OCI-LY3 (cell line): ENCODE data around the gene PLEKHA7.

Experiments
- H2AFZ ChIP-seq: fragments of 200-600, 300-600 bp; shearing (Covaris generic); 2 replicates; pipeline ENCODE4 v1.6.0; 2014; ENCODE audit warnings: antibody characterized with exemption, low read depth, low read length
- H3K27ac ChIP-seq: fragments of 200-600, 300-600 bp; sonication (generic); 2 replicates; pipeline ENCODE4 v1.5.1; 2014; ENCODE audit warnings: mild to moderate bottlenecking, low read length, moderate library complexity, mixed read lengths
- H3K27me3 ChIP-seq: fragments of 200-600, 300-600 bp; sonication (generic); 2 replicates; pipeline ENCODE4 v1.6.1; 2014; ENCODE audit warnings: low read depth, low read length, mixed read lengths
- H3K36me3 ChIP-seq: fragments of 200-600, 300-600 bp; sonication (generic); replicated peaks from 2 replicates; pipeline ENCODE3; 2014; ENCODE audit warnings: low read depth, low read length, mixed read lengths
- H3K4me1 ChIP-seq: fragments of 300-600, 200-600 bp; sonication (generic); 2 replicates; pipeline ENCODE4 v1.6.1; 2014; ENCODE audit warnings: low read length, mixed read lengths
- H3K4me2 ChIP-seq: fragments of 200-600, 300-600 bp; sonication (generic); 2 replicates; pipeline ENCODE4 v1.6.1; 2014; ENCODE audit warnings: low read length, mixed read lengths
- H3K4me3 ChIP-seq: fragments of 300-600, 200-600 bp; sonication (generic); 2 replicates; pipeline ENCODE4 v1.5.1; 2014; ENCODE audit warnings: antibody characterized with exemption, mild to moderate bottlenecking, low read length, moderate library complexity
- H3K79me2 ChIP-seq: fragments of 300-600, 200-600 bp; shearing (Covaris generic); 2 replicates; pipeline ENCODE4 v1.6.1; 2014; ENCODE audit warnings: mild to moderate bottlenecking, low read length, mixed read lengths
- H3K9ac ChIP-seq: fragments of 300-600, 200-600 bp; shearing (Covaris generic); 2 replicates; pipeline ENCODE4 v1.6.0; 2014; ENCODE audit warnings: mild to moderate bottlenecking, low read length, moderate library complexity
- H3K9me3 ChIP-seq: fragments of 200-600, 300-600 bp; shearing (Covaris generic); 2 replicates; pipeline ENCODE4 v1.6.1; 2014; ENCODE audit warnings: low read length, mixed read lengths; ENCODE audit not compliant: insufficient read depth
- H4K20me1 ChIP-seq: fragments of 200-600, 300-600 bp; sonication (generic); 2 replicates; pipeline ENCODE4 v1.6.1; 2016; ENCODE audit warnings: low read length, mixed read lengths; ENCODE audit not compliant: insufficient read depth
- EZH2phosphoT487 ChIP-seq: fragments of 200-600 bp; shearing (Covaris generic); IDR thresholded peaks from 2 replicates; pipeline ENCODE4 v1.6.1; 2018; ENCODE audit warnings: antibody characterized with exemption, mixed run types, low read depth
- TF ChIP-seq, protein P1 (sequence below): fragments of 200-600, 300-600 bp; sonication (generic); IDR thresholded peaks from 2 replicates; pipeline ENCODE4 v1.5.1; 2014; ENCODE audit warnings: antibody characterized with exemption, low read length, low read depth

PLEKHA7 gene

DNA sequence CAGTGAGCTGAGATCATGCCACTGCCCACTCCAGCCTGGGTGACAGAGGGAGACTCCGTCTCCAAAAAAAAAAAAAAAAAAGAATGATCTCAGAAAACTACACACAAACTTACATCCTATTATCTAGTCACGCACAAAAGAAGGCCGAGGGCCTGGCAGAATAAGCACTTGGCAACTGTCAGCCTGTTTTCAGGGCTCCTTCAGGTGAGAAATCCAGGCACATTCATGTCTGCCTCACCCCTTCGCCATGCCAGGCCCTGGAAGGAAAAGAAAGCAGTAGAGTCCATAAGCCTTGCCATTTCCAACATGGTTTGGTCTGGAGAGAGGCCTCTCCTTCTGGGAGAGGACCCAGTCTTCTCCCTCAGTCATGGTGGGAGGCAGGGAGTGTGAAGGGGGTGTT, 244.8 kb downstream of the PLEKHA7 start:
- Histone ChIP-seq H3K4me2 (no peak overlapping the region), H4K20me1 (no peaks in the 10 kb centered on the region)
- TF ChIP-seq, protein P1, sequence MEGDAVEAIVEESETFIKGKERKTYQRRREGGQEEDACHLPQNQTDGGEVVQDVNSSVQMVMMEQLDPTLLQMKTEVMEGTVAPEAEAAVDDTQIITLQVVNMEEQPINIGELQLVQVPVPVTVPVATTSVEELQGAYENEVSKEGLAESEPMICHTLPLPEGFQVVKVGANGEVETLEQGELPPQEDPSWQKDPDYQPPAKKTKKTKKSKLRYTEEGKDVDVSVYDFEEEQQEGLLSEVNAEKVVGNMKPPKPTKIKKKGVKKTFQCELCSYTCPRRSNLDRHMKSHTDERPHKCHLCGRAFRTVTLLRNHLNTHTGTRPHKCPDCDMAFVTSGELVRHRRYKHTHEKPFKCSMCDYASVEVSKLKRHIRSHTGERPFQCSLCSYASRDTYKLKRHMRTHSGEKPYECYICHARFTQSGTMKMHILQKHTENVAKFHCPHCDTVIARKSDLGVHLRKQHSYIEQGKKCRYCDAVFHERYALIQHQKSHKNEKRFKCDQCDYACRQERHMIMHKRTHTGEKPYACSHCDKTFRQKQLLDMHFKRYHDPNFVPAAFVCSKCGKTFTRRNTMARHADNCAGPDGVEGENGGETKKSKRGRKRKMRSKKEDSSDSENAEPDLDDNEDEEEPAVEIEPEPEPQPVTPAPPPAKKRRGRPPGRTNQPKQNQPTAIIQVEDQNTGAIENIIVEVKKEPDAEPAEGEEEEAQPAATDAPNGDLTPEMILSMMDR, result no peak
- TF ChIP-seq EZH2phosphoT487, result no peak

DNA sequence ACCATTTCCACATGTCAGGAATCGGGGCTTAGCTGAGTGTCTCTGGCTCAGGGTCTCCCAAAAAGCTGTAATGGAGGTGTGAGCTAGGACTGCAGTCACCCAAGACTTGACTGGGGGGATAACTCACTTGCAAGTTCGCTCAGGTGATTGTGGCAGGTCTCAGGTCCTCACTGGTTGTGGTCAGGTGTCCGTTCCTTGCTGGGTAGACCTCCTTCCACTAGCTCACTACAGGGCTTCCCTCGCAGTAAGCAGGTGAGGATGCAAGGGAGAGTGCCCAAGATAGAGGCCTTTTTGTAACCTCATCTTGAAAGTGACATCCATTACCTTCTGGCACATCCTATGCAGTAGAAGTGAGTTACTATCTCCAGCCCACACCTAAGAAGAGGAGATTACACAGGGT, 246.3 kb downstream of the PLEKHA7 start:
- TF ChIP-seq, protein P1, result no peak
- no peak for TF ChIP-seq EZH2phosphoT487
- Histone ChIP-seq H3K36me3 (no peaks in the 10 kb centered on the region), H4K20me1 (no peaks in the 10 kb centered on the region), H3K4me3 (no peak overlapping the region), H3K4me1 (no peaks in the 10 kb centered on the region), H3K9me3 (no peaks in the 10 kb centered on the region), H2AFZ (no peak overlapping the region), H3K27me3 (peaks cover 9% of the 10 kb centered on the region; the same call in 1 of the 2 replicates), H3K79me2 (no peaks in the 10 kb centered on the region), H3K27ac (no peak overlapping the region), H3K9ac (no peak overlapping the region), H3K4me2 (no peak overlapping the region)

More for the DNA sequence above, 244.8 kb downstream of the PLEKHA7 start:
- Histone ChIP-seq H3K9ac (no peak overlapping the region), H2AFZ (no peak overlapping the region), H3K36me3 (no peaks in the 10 kb centered on the region), H3K79me2 (no peaks in the 10 kb centered on the region), H3K27me3 (peaks cover 15% of the 10 kb centered on the region; the same call in 1 of the 2 replicates), H3K4me1 (no peaks in the 10 kb centered on the region), H3K27ac (no peak overlapping the region), H3K4me3 (no peak overlapping the region), H3K9me3 (no peaks in the 10 kb centered on the region)

DNA sequence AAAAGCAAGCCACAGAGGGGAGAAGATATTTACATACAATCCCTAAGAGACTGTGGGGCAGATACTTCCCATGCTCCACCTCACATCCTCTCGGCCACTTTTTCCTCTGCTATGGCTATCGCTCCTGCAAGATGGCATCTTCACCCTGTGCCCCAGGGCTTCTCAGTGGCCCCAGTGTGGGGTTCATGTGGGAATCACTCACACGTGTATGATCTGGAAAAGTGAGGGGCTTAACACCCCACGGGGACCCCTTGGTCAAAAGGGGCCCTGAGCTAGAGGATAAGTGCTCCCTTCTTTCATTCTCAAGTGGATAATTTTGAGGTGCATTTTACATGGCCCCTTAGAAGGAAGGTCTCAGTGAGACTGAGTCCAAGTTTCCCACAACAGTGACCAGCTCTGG, 247.1 kb downstream of the PLEKHA7 start:
- no peaks in the 10 kb centered on the region for H3K4me1 ChIP-seq
- no peak overlapping the region for H3K4me3 ChIP-seq
- TF ChIP-seq, protein P1, result no peak
- no peak for TF ChIP-seq EZH2phosphoT487
- H3K4me2 ChIP-seq, result no peak overlapping the region
- H2AFZ ChIP-seq, result no peak overlapping the region
- H3K27ac ChIP-seq, result no peak overlapping the region
- H3K9me3 ChIP-seq, result no peaks in the 10 kb centered on the region
- no peaks in the 10 kb centered on the region for H3K36me3 ChIP-seq
- no peak overlapping the region for H3K9ac ChIP-seq
- no peaks in the 10 kb centered on the region for H3K79me2 ChIP-seq
- peaks cover 7% of the 10 kb centered on the region; the same call in 1 of the 2 replicates for H3K27me3 ChIP-seq
- H4K20me1 ChIP-seq, result no peaks in the 10 kb centered on the region

DNA sequence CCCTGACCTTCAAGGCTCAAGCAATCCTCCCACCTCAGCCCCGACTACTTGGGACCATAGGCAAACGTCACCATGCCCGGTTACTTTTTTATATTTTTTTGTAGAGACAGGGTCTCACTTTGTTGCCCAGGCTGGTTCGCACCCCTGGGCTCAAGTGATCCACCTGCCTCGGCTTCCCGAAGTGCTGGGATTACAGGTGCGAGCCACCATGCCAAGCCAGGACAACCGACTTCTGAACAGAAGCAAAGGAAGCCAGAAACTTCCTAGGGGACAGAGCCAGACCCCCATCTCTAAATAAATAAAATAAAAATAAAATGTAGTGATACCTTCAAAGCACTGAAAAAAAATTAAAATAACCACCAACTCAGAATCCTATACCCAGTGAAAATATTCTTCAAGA, 249.3 kb downstream of the PLEKHA7 start:
- Histone ChIP-seq H3K9ac (no peak overlapping the region), H3K27ac (no peak overlapping the region), H3K4me3 (no peak overlapping the region), H3K9me3 (no peaks in the 10 kb centered on the region), H2AFZ (no peak overlapping the region), H3K4me1 (no peaks in the 10 kb centered on the region), H3K79me2 (no peaks in the 10 kb centered on the region), H4K20me1 (no peaks in the 10 kb centered on the region), H3K36me3 (no peaks in the 10 kb centered on the region), H3K27me3 (0 out of 2 replicates have a peak, but pooled peaks cover 2% of the 10 kb centered on the region), H3K4me2 (no peak overlapping the region)
- TF ChIP-seq, protein P1, result no peak
- no peak for TF ChIP-seq EZH2phosphoT487
